GM12878 (cell line): ENCODE measurements around the gene FASTK. TPM values are rescaled to one million over a fixed set of nuclear protein-coding genes. Genes with fewer than 3 reads are reported as not detected.

Experiments used
- ATAC-seq: fragments of 200-7000 bp; cut with Tn5 transposase; 3 replicates; pipeline ENCODE4 v1.9.1; 2020; ENCODE audit warnings: mild to moderate bottlenecking, moderate library complexity
- BruUV-seq: library from RNA; stranded (reverse); fragments of 400-500 nt; replicated peaks from 2 replicates; lab custom pipeline; 2021; lab: Mats Ljungman, UMichigan
- CTCF ChIA-PET: fragments of 300-600 bp; sonication (Branson Sonifier 250); formaldehyde crosslinking; extraction: SDS; loops from one replicate; lab custom pipeline; 2021; ENCODE audit warnings: inconsistent platforms; lab: Yijun Ruan, JAX
- POLR2A ChIA-PET: fragments of 350-600 bp; formaldehyde crosslinking; extraction: SDS; loops from one replicate; lab custom pipeline; 2021; ENCODE audit warnings: inconsistent platforms; lab: Charles Lee
- RAD21 ChIA-PET: fragments of 300-600 bp; sonication (Branson Sonifier 250); formaldehyde crosslinking; loops from one replicate; lab custom pipeline; 2023; ENCODE audit warnings: antibody characterized with exemption; ENCODE audit not compliant: unreplicated experiment; lab: Charles Lee
- SMC1A ChIA-PET: fragments of 300-600 bp; sonication (Branson Sonifier 250); formaldehyde crosslinking; loops from one replicate; lab custom pipeline; 2023; ENCODE audit not compliant: unreplicated experiment, uncharacterized antibody; lab: Charles Lee
- DNase-seq: peaks from one replicate; pipeline ENCODE4 v3.0.0-alpha.2; 2011; ENCODE audit warnings: low read depth, low spot score
- FAIRE-seq: peaks from 3 replicates; lab custom pipeline; 2011; peaks lifted over from hg19 to GRCh38; lab: Jason Lieb, UNC
- H2AFZ ChIP-seq: 2 replicates; pipeline ENCODE4 v1.6.0; 2011; ENCODE audit warnings: low read depth, low read length, control low read depth; ENCODE audit not compliant: control insufficient read depth
- H3K27ac ChIP-seq: 2 replicates; pipeline ENCODE4 v1.5.1; 2011; ENCODE audit warnings: control low read depth; ENCODE audit not compliant: control insufficient read depth, insufficient read depth
- H3K27me3 ChIP-seq, 2 experiments: replicated peaks in 1 of 2; 2 replicates each; pipeline versions ENCODE4 v1.6.0 to v1.6.1; 2011; ENCODE audit warnings: low read length in 1 of 2; ENCODE audit not compliant: control insufficient read depth in 2 of 2, insufficient read depth in 2 of 2
- H3K36me3 ChIP-seq, 2 experiments: 2 replicates each; pipeline ENCODE4 v1.5.1; 2011; ENCODE audit warnings: low read length in 1 of 2; ENCODE audit not compliant: control insufficient read depth in 2 of 2, insufficient read depth in 2 of 2
- H3K4me1 ChIP-seq: 2 replicates; pipeline ENCODE4 v1.6.1; 2011; ENCODE audit warnings: mild to moderate bottlenecking, low read length, moderate library complexity, mixed read lengths; ENCODE audit not compliant: control insufficient read depth, insufficient read depth
- H3K4me2 ChIP-seq: 2 replicates; pipeline ENCODE4 v1.6.0; 2011; ENCODE audit warnings: control low read depth; ENCODE audit not compliant: control insufficient read depth, insufficient read depth
- H3K4me3 ChIP-seq: fragments of 200-600 bp; sonication (generic); 2 replicates; pipeline ENCODE4 v1.5.1; 2016
- H3K79me2 ChIP-seq: 2 replicates; pipeline ENCODE4 v1.6.0; 2011; ENCODE audit warnings: low read length; ENCODE audit not compliant: control insufficient read depth, insufficient read depth
- H3K9ac ChIP-seq: 2 replicates; pipeline ENCODE4 v1.8.0; 2011; ENCODE audit warnings: low read length, control low read depth, mixed read lengths; ENCODE audit not compliant: control insufficient read depth, insufficient read depth
- H3K9me3 ChIP-seq: replicated peaks from 3 replicates; pipeline ENCODE4 v1.5.1; 2011; ENCODE audit warnings: mild to moderate bottlenecking, low read length; ENCODE audit not compliant: control insufficient read depth, insufficient read depth
- H4K20me1 ChIP-seq: 2 replicates; pipeline ENCODE4 v1.6.0; 2011; ENCODE audit not compliant: control insufficient read depth, insufficient read depth
- BMI1 ChIP-seq: fragments of 450-650 bp; IDR thresholded peaks from 2 replicates; pipeline ENCODE4 v1.6.1; 2016; ENCODE audit warnings: mild to moderate bottlenecking, moderate library complexity, borderline replicate concordance
- BRCA1 ChIP-seq: IDR thresholded peaks from 2 replicates; pipeline ENCODE4 v1.6.1; 2011; ENCODE audit warnings: low read depth, low read length, improper control_type of control experiment
- CEBPB ChIP-seq, 2 experiments: fragments of 150-350 bp in 1 of 2; IDR thresholded peaks; 2 replicates each; pipeline ENCODE4 v1.6.1; 2012 to 2014; ENCODE audit warnings: low read depth in 2 of 2, low read length in 2 of 2, borderline replicate concordance in 1 of 2, inconsistent platforms in 1 of 2
- DPF2 ChIP-seq: fragments of 450-650 bp; IDR thresholded peaks from 2 replicates; pipeline ENCODE4 v1.6.1; 2017; ENCODE audit warnings: mild to moderate bottlenecking
- E2F4 ChIP-seq: IDR thresholded peaks from 2 replicates; pipeline ENCODE4 v1.6.1; 2012; ENCODE audit warnings: low read depth, low read length, improper control_type of control experiment
- GABPA ChIP-seq: IDR thresholded peaks from 2 replicates; pipeline ENCODE4 v1.6.1; 2014; ENCODE audit warnings: antibody characterized with exemption, low read depth, mild to moderate bottlenecking, inconsistent platforms
- MEF2A ChIP-seq: IDR thresholded peaks from 2 replicates; pipeline ENCODE4 v1.6.1; 2011; ENCODE audit warnings: low read depth, mild to moderate bottlenecking, low read length, moderate library complexity; ENCODE audit not compliant: insufficient read depth
- MTA3 ChIP-seq: IDR thresholded peaks from 2 replicates; pipeline ENCODE4 v1.6.1; 2012; ENCODE audit warnings: low read length, inconsistent platforms, borderline replicate concordance
- MXI1 ChIP-seq: fragments of 150-350 bp; IDR thresholded peaks from 2 replicates; pipeline ENCODE4 v1.6.1; 2011; ENCODE audit warnings: low read depth, mild to moderate bottlenecking, inconsistent platforms, low read length, improper control_type of control experiment
- PRDM15 ChIP-seq: fragments of 450-650 bp; formaldehyde crosslinking; IDR thresholded peaks from 2 replicates; pipeline ENCODE4 v1.4.0; 2020; ENCODE audit warnings: mild to moderate bottlenecking, moderate library complexity
- RAD21 ChIP-seq: IDR thresholded peaks from 2 replicates; pipeline ENCODE4 v1.6.1; 2011; ENCODE audit warnings: mild to moderate bottlenecking, low read depth, low read length, moderate library complexity; ENCODE audit not compliant: insufficient read depth
- RCOR1 ChIP-seq: conservative IDR thresholded peaks from 2 replicates; pipeline ENCODE4 v1.6.1; 2012; ENCODE audit warnings: low read depth, low read length, improper control_type of control experiment
- RELA ChIP-seq: fragments of 450-650 bp; IDR thresholded peaks from 2 replicates; pipeline ENCODE4 v1.8.0; 2014; ENCODE audit warnings: borderline replicate concordance; ENCODE audit not compliant: partially characterized antibody
- SIN3A ChIP-seq: IDR thresholded peaks from 2 replicates; pipeline ENCODE4 v1.6.1; 2012; ENCODE audit warnings: low read depth, low read length, improper control_type of control experiment
- STAT1 ChIP-seq: fragments of 450-650 bp; conservative IDR thresholded peaks from 2 replicates; pipeline ENCODE4 v1.6.1; 2014; ENCODE audit warnings: antibody characterized with exemption, mild to moderate bottlenecking
- SUPT20H ChIP-seq: IDR thresholded peaks from 2 replicates; pipeline ENCODE4 v1.6.1; 2011; ENCODE audit warnings: low read depth, mild to moderate bottlenecking, low read length, moderate library complexity, borderline replicate concordance; ENCODE audit not compliant: control insufficient read depth
- TBL1XR1 ChIP-seq: IDR thresholded peaks from 2 replicates; pipeline ENCODE4 v1.6.1; 2012; ENCODE audit warnings: low read depth, low read length, improper control_type of control experiment
- ZNF384 ChIP-seq: IDR thresholded peaks from 2 replicates; pipeline ENCODE4 v1.6.1; 2012; ENCODE audit warnings: low read depth, mild to moderate bottlenecking, low read length, improper control_type of control experiment, borderline replicate concordance
- WGBS: methylation state at CpG from one replicate; pipeline ENCODE4 v1.1.6; 2016; ENCODE audit warnings: low lambda C conversion rate; ENCODE audit not compliant: insufficient replicate concordance, insufficient coverage; ENCODE audit errors: missing lambda C conversion rate; 5-methylcytosine and 5-hydroxymethylcytosine counted together
- in situ Hi-C: fragments of 300-500 bp; cut with MboI; formaldehyde crosslinking; loops from 9 replicates; pipeline ENCODE4 v1.14.3; 2018; ENCODE audit warnings: mixed read lengths
- intact Hi-C: fragments of 100-400 bp; cut with micrococcal nuclease; formaldehyde crosslinking; loops from one replicate; pipeline ENCODE4 v1.14.2; 2022; ENCODE audit not compliant: unreplicated experiment
- polyA plus RNA-seq, 11 experiments: library from polyadenylated mRNA; depleted of rRNA in 4 of 11; unstranded in 6 of 11; stranded (reverse) in 5 of 11; fragments of >200 nt; fragmentation: Nextera tagmentation in 4 of 11; fragmentation: Illumina TruSeq in 1 of 11; extraction: Ambion mirVana in 4 of 11; extraction: Trizol in 1 of 11; gene quantifications; 1 replicate in 1 of 11; 2 replicates in 10 of 11; pipeline versions ENCODE4 v1.2.1 to v1.2.3, GENCODE V29; 2011 to 2016; ENCODE audit warnings: inconsistent platforms in 2 of 11, missing spikeins in 2 of 11, low read depth in 1 of 11
- total RNA-seq, 4 experiments: library from RNA; depleted of rRNA in 3 of 4; stranded (reverse); fragments of >200 nt in 3 of 4; fragmentation: Illumina TruSeq in 1 of 4; extraction: Trizol in 1 of 4; gene quantifications; 2 replicates each; pipeline versions ENCODE4 v1.2.1 to v1.2.3, GENCODE V29; 2013 to 2021

FASTK gene
- total and polyA plus RNA-seq, 10 of the 15 experiments (the other 5 are each of a cell fraction or from before 2014, with no cell fraction given), result 0.19 to 102 (median 54.5) TPM

GRCh38 chr7:151080522-151081169 lies at the start of gene FASTK (continued):
- TF ChIP-seq PRDM15 (no peak), SIN3A (0 out of 2 replicates have a peak, but pooled peaks have one; percentile 37), ZNF384 (peak; percentile 20; the same call in 1 of the 2 replicates), TBL1XR1 (peak; percentile 64; the same call in 1 of the 2 replicates)

GRCh38 chr7:151129960-151130591 lies 49.5 kb upstream of the FASTK start:
- Histone ChIP-seq H3K4me2 (no peak overlapping the region), H3K4me1 (no peaks in the 10 kb centered on the region), H3K4me3 (no peak overlapping the region), H3K27ac (no peak overlapping the region), H4K20me1 (no peaks in the 10 kb centered on the region), H3K27me3 (no peaks in the 10 kb centered on the region), H3K9ac (no peak overlapping the region), H2AFZ (no peak overlapping the region), H3K79me2 (no peaks in the 10 kb centered on the region), H3K36me3 (peaks cover 7 to 11% of the 10 kb centered on the region in 2 experiments; a peak in 3 of 4 replicates), H3K9me3 (no peaks in the 10 kb centered on the region)
- ChIA-PET SMC1A (no interaction called here), RAD21 (no interaction called here), POLR2A (no interaction called here), CTCF (interaction anchor here (1.5 kb wide), 1 partner anchor 114 kb away, joined by 3 read pairs; no protein-coding TSS in a partner anchor)
- no peak for ATAC-seq
- WGBS, result 91% methylated on average over 9 of the region's 9 CpGs
- in situ Hi-C loops, result no loop called here
- no peak for DNase-seq
- FAIRE-seq, result no peak
- intact Hi-C loops, result no loop called here
- no TSS peak for BruUV-seq
- TF ChIP-seq RAD21 (no peak), BRCA1 (no peak), MEF2A (no peak), MTA3 (no peak), SIN3A (no peak), BMI1 (no peak), E2F4 (no peak), GABPA (no peak), RCOR1 (no peak), SUPT20H (no peak), TBL1XR1 (no peak), CEBPB (IDR thresholded peaks at IDR 0.05; ENCODE audit: borderline replicate concordance in 1 of 2, low read depth in 2 of 2, low read length in 2 of 2) (no peak), DPF2 (no peak), RELA (no peak), MXI1 (no peak), STAT1 (no peak)
